Smooth muscle cell (in vitro differentiated cells): ENCODE data around the gene CGB1. TPM values are rescaled to one million over a fixed set of nuclear protein-coding genes. Genes with fewer than 3 reads are reported as not detected.

ENCODE experiments used
- DNase-seq: peaks from one replicate; lab custom pipeline; 2025; ENCODE audit not compliant: unreplicated experiment; lab: John Stamatoyannopoulos, UW
- H2AFZ ChIP-seq: fragments of 200-600 bp; sonication (generic); 2 replicates; pipeline ENCODE4 v1.6.0; 2016; ENCODE audit warnings: antibody characterized with exemption, low read depth, mild to moderate bottlenecking
- H3F3A ChIP-seq: fragments of 200-600 bp; sonication (generic); 2 replicates; pipeline ENCODE4 v1.6.0; 2017; ENCODE audit warnings: antibody characterized with exemption, low read depth
- H3K27ac ChIP-seq: fragments of 200-600 bp; sonication (generic); 2 replicates; pipeline ENCODE4 v1.5.1; 2016; ENCODE audit warnings: low read depth, mild to moderate bottlenecking
- H3K27me3 ChIP-seq: fragments of 200-600 bp; sonication (generic); 2 replicates; pipeline ENCODE4 v1.6.1; 2016; ENCODE audit warnings: low read depth, mild to moderate bottlenecking
- H3K36me3 ChIP-seq: fragments of 200-600 bp; sonication (generic); 2 replicates; pipeline ENCODE4 v1.5.1; 2016; ENCODE audit warnings: low read depth
- H3K4me1 ChIP-seq: fragments of 200-600 bp; sonication (generic); 2 replicates; pipeline ENCODE4 v1.5.1; 2016; ENCODE audit warnings: low read depth
- H3K4me2 ChIP-seq: fragments of 200-600 bp; sonication (generic); 2 replicates; pipeline ENCODE4 v1.6.0; 2016; ENCODE audit warnings: mild to moderate bottlenecking
- H3K4me3 ChIP-seq: fragments of 200-600 bp; sonication (generic); 2 replicates; pipeline ENCODE4 v1.5.1; 2016; ENCODE audit warnings: mild to moderate bottlenecking
- H3K79me2 ChIP-seq: fragments of 200-600 bp; sonication (generic); 2 replicates; pipeline ENCODE4 v1.6.0; 2016; ENCODE audit warnings: low read depth, mild to moderate bottlenecking
- H3K9ac ChIP-seq: fragments of 200-600 bp; sonication (generic); 2 replicates; pipeline ENCODE4 v1.6.0; 2016; ENCODE audit warnings: low read depth
- H3K9me3 ChIP-seq: fragments of 200-600 bp; sonication (generic); replicated peaks from 2 replicates; pipeline ENCODE4 v1.5.1; 2016; ENCODE audit warnings: low read depth
- H4K20me1 ChIP-seq: fragments of 200-600 bp; sonication (generic); 2 replicates; pipeline ENCODE4 v1.6.0; 2016; ENCODE audit warnings: low read depth
- WGBS: methylation state at CpG from one replicate; pipeline ENCODE4 v1.1.7; 2016; ENCODE audit warnings: low lambda C conversion rate; 5-methylcytosine and 5-hydroxymethylcytosine counted together
- polyA plus RNA-seq: library from polyadenylated mRNA; unstranded; fragments of >200 nt; fragmentation: Nextera tagmentation; extraction: Ambion mirVana; gene quantifications from 2 replicates; pipeline ENCODE4 v1.2.1, GENCODE V29; 2016
- total RNA-seq: library from RNA; depleted of rRNA; stranded (reverse); fragments of >200 nt; gene quantifications from 2 replicates; pipeline ENCODE4 v1.2.3, GENCODE V29; 2014
- TF ChIP-seq, protein P1 (sequence below): fragments of 200-600 bp; sonication (generic); IDR thresholded peaks from 2 replicates; pipeline ENCODE4 v1.5.1; 2017; ENCODE audit warnings: borderline replicate concordance, mild to moderate bottlenecking, antibody characterized with exemption; ENCODE audit not compliant: insufficient read depth, poor library complexity, severe bottlenecking

The CGB1 gene
- total and polyA plus RNA-seq, 2 experiments from 2014 or later, result not detected

DNA sequence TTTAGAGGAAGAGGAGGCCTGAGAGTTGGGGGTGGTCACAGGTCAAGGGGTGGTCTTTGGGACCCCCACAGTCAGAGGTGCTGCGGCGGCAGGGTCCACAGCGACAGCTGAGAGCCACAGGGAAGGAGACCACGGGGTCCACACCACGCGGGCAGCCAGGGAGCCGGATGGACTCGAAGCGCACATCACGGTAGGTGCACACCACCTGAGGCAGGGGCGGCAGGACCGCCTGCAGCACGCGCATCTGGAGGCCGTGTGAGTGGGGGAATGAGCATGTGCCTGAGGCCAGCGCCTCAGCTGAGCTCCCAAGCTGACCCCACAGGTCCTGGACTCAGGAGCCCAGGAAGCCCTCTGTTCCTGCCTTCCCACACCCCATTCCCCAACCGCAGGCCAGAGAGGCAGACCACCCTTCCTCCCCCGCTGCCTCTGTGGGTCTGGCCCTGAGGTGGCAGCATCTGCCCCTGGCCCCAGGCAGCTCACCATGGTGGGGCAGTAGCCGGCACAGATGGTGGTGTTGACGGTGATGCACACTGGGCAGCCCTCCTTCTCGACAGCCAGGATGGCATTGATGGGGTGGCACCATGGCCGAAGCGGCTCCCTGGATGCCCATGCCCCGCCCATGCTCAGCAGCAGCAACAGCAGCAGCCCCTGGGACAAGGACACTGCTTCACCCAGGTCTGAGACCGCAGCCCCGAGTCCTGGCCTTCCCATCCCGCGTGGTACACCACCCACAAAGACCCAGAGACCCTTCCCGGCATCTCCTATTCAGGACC, 20.4 kb downstream of the CGB1 start:
- peaks cover 6% of the 10 kb centered on the region for H3K27me3 ChIP-seq
- H3K79me2 ChIP-seq, result no peaks in the 10 kb centered on the region

DNA sequence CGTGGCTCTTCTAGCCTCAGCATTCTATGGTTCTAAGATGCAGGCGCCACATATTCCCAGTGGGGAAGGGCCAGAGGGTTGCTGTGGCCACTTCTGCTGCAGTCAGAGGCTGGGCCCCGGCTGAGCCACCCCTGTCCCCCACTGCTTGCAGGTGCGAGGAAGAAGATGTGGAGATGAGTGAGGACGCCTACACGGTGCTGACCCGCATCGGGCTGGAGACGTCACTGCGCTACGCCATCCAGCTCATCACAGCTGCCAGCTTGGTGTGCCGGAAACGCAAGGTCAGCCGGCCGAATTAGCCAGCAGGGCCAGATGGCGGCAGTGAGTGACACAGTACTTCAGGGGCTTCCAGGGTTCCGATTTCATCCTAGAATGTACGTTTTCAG, 21.8 kb downstream of the CGB1 start:
- WGBS, result 94% methylated on average over 18 of the region's 18 CpGs
- no peaks in the 10 kb centered on the region for H3K79me2 ChIP-seq
- H3K4me1 ChIP-seq, result no peaks in the 10 kb centered on the region

More for the DNA sequence above, 20.4 kb downstream of the CGB1 start:
- Histone ChIP-seq H3K27ac (no peak overlapping the region), H3K4me3 (no peak overlapping the region), H3K9ac (no peak overlapping the region), H3K9me3 (no peaks in the 10 kb centered on the region), H3K36me3 (no peaks in the 10 kb centered on the region), H2AFZ (no peak overlapping the region), H3F3A (no peaks in the 10 kb centered on the region), H3K4me2 (no peak overlapping the region), H3K4me1 (no peaks in the 10 kb centered on the region), H4K20me1 (no peaks in the 10 kb centered on the region)
- no peak for DNase-seq
- TF ChIP-seq, protein P1, sequence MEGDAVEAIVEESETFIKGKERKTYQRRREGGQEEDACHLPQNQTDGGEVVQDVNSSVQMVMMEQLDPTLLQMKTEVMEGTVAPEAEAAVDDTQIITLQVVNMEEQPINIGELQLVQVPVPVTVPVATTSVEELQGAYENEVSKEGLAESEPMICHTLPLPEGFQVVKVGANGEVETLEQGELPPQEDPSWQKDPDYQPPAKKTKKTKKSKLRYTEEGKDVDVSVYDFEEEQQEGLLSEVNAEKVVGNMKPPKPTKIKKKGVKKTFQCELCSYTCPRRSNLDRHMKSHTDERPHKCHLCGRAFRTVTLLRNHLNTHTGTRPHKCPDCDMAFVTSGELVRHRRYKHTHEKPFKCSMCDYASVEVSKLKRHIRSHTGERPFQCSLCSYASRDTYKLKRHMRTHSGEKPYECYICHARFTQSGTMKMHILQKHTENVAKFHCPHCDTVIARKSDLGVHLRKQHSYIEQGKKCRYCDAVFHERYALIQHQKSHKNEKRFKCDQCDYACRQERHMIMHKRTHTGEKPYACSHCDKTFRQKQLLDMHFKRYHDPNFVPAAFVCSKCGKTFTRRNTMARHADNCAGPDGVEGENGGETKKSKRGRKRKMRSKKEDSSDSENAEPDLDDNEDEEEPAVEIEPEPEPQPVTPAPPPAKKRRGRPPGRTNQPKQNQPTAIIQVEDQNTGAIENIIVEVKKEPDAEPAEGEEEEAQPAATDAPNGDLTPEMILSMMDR, result no peak
- 99% methylated on average over 23 of the region's 29 CpGs for WGBS

DNA sequence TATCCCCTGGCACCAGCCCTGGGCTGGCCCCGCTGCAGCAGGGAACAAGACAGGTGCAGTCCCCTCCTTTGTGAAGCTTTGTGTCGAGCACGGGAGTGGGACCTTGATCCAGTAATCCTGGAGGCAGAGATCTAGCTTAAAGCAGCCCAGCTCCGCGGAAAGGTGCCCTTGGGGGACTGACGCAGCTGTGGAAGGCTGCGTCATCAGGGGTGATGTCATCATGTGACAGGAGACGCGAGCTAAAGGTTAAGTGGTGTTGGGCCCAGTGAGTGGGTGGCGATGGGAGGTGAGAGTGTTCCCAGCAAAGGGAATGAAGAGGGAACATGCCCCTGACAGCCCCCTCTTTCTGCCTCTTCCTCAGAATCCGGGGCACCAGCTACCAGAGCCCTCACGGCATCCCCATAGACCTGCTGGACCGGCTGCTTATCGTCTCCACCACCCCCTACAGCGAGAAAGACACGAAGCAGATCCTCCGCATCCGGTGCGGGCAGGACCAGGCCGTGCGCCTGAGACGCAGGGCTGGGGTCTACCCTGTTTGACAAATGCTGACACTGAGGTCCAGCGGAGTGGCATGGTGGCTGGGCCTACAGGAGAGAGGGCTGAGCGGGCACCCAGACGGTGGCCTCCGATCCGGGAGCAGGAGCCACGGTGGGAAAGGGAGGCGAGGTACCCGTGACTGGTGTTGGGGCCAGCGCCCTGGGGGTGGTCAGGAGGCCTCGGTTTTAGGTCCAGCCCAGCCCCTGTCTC, 22.4 kb downstream of the CGB1 start:
- no peaks in the 10 kb centered on the region for H3K36me3 ChIP-seq
- H3K27ac ChIP-seq, result no peak overlapping the region
- no peaks in the 10 kb centered on the region for H3K79me2 ChIP-seq
- peaks cover 6% of the 10 kb centered on the region for H3K27me3 ChIP-seq
- H3F3A ChIP-seq, result no peaks in the 10 kb centered on the region
- H3K9ac ChIP-seq, result no peak overlapping the region
- H3K4me3 ChIP-seq, result no peak overlapping the region
- TF ChIP-seq, protein P1, result no peak
- no peaks in the 10 kb centered on the region for H3K4me1 ChIP-seq
- H2AFZ ChIP-seq, result no peak overlapping the region
- H4K20me1 ChIP-seq, result no peaks in the 10 kb centered on the region
- H3K9me3 ChIP-seq, result no peaks in the 10 kb centered on the region
- 92% methylated on average over 32 of the region's 32 CpGs for WGBS
- no peak overlapping the region for H3K4me2 ChIP-seq
- DNase-seq, result no peak

More for the DNA sequence above, 21.8 kb downstream of the CGB1 start:
- Histone ChIP-seq H3F3A (no peaks in the 10 kb centered on the region), H4K20me1 (no peaks in the 10 kb centered on the region), H2AFZ (no peak overlapping the region), H3K4me2 (no peak overlapping the region), H3K27me3 (peaks cover 6% of the 10 kb centered on the region), H3K9ac (no peak overlapping the region), H3K4me3 (no peak overlapping the region), H3K9me3 (no peaks in the 10 kb centered on the region), H3K27ac (no peak overlapping the region), H3K36me3 (no peaks in the 10 kb centered on the region)
- no peak for DNase-seq
- TF ChIP-seq, protein P1, result no peak
